OCI-LY1 (cell line): Measurements from ENCODE around the gene DCAF5.

Experiments used
- H2AFZ ChIP-seq: fragments of 200-600 bp; sonication (generic), shearing (Covaris generic); 2 replicates; pipeline ENCODE4 v1.6.0; 2014; ENCODE audit warnings: antibody characterized with exemption, mild to moderate bottlenecking, low read length
- H3F3A ChIP-seq: fragments of 200-600 bp; sonication (generic), shearing (Covaris generic); 2 replicates; pipeline ENCODE4 v1.6.0; 2014; ENCODE audit warnings: mild to moderate bottlenecking, antibody characterized with exemption, low read length, moderate library complexity; ENCODE audit not compliant: insufficient read depth
- H3K27ac ChIP-seq: fragments of 200-600 bp; sonication (generic); 2 replicates; pipeline ENCODE4 v1.5.1; 2014; ENCODE audit warnings: low read length, mixed run types, mild to moderate bottlenecking, low read depth; ENCODE audit not compliant: poor library complexity, severe bottlenecking
- H3K27me3 ChIP-seq: fragments of 200-600 bp; sonication (generic); 2 replicates; pipeline ENCODE4 v1.6.0; 2014; ENCODE audit warnings: antibody characterized with exemption, mild to moderate bottlenecking, low read length, moderate library complexity; ENCODE audit not compliant: insufficient read depth
- H3K36me3 ChIP-seq: fragments of 200-600 bp; sonication (generic); 2 replicates; pipeline ENCODE4 v1.6.1; 2014; ENCODE audit warnings: mild to moderate bottlenecking, antibody characterized with exemption, low read length, moderate library complexity, mixed read lengths; ENCODE audit not compliant: insufficient read depth
- H3K4me1 ChIP-seq: fragments of 200-600 bp; sonication (generic); 2 replicates; pipeline ENCODE4 v1.5.1; 2014; ENCODE audit warnings: mild to moderate bottlenecking, low read length, moderate library complexity; ENCODE audit not compliant: insufficient read depth, severe bottlenecking
- H3K4me2 ChIP-seq: fragments of 200-600 bp; sonication (generic), shearing (Covaris generic); 2 replicates; pipeline ENCODE4 v1.6.1; 2014; ENCODE audit warnings: low read length
- H3K4me3 ChIP-seq: fragments of 200-600 bp; sonication (generic); 2 replicates; pipeline ENCODE4 v1.5.1; 2014; ENCODE audit warnings: low read length, low read depth, mild to moderate bottlenecking, mixed read lengths; ENCODE audit not compliant: poor library complexity, severe bottlenecking
- H3K79me2 ChIP-seq: fragments of 200-600 bp; shearing (Covaris generic); 2 replicates; pipeline ENCODE4 v1.6.1; 2016; ENCODE audit warnings: mixed run types, low read length, mixed read lengths; ENCODE audit not compliant: insufficient read depth
- H3K9ac ChIP-seq: fragments of 200-600 bp; sonication (generic), shearing (Covaris generic); 2 replicates; pipeline ENCODE4 v1.6.1; 2014; ENCODE audit warnings: mild to moderate bottlenecking, low read length, mixed read lengths
- H3K9me2 ChIP-seq: fragments of 200-600 bp; sonication (generic), shearing (Covaris generic); 2 replicates; pipeline ENCODE4 v1.6.1; 2014; ENCODE audit warnings: low read depth, mild to moderate bottlenecking, low read length, mixed read lengths
- H3K9me3 ChIP-seq: fragments of 200-600 bp; shearing (Covaris generic); 2 replicates; pipeline ENCODE4 v1.6.1; 2014; ENCODE audit warnings: low read length, mixed read lengths
- H4K20me1 ChIP-seq: fragments of 200-600 bp; sonication (generic), shearing (Covaris generic); 2 replicates; pipeline ENCODE4 v1.6.0; 2016; ENCODE audit warnings: mild to moderate bottlenecking, low read length; ENCODE audit not compliant: insufficient read depth
- CTCF ChIP-seq: fragments of 200-600 bp; sonication (generic), shearing (Covaris generic); IDR thresholded peaks from 2 replicates; pipeline ENCODE4 v1.5.1; 2017; ENCODE audit warnings: mild to moderate bottlenecking, antibody characterized with exemption, low read length, moderate library complexity, mixed read lengths
- EZH2 ChIP-seq: fragments of 200-600 bp; sonication (generic), shearing (Covaris generic); IDR thresholded peaks from 2 replicates; pipeline ENCODE4 v1.8.0; 2017; ENCODE audit warnings: borderline replicate concordance, mixed run types, mild to moderate bottlenecking, antibody characterized with exemption, low read length, moderate library complexity, mixed read lengths

DCAF5 gene

GRCh38 chr14:69047255-69047654 lies 105.7 kb downstream of the DCAF5 start:
- H3K36me3 ChIP-seq: no peaks in the 10 kb centered on the region
- H3K9ac ChIP-seq: no peak overlapping the region
- H4K20me1 ChIP-seq: no peaks in the 10 kb centered on the region
- H3K9me3 ChIP-seq: no peaks in the 10 kb centered on the region
- no peaks in the 10 kb centered on the region for H3K9me2 ChIP-seq
- H3K4me1 ChIP-seq: peaks cover 11% of the 10 kb centered on the region
- no peak overlapping the region for H3K27ac ChIP-seq
- no peak overlapping the region for H2AFZ ChIP-seq
- no peaks in the 10 kb centered on the region for H3F3A ChIP-seq
- H3K27me3 ChIP-seq: no peaks in the 10 kb centered on the region
- H3K4me3 ChIP-seq: no peak overlapping the region
- no peak overlapping the region for H3K4me2 ChIP-seq
- TF ChIP-seq EZH2 (no peak), CTCF (no peak)
- no peaks in the 10 kb centered on the region for H3K79me2 ChIP-seq

- Histone ChIP-seq H2AFZ (no peak overlapping the region), H3K9ac (no peak overlapping the region), H3K27me3 (no peaks in the 10 kb centered on the region), H4K20me1 (no peaks in the 10 kb centered on the region), H3K36me3 (no peaks in the 10 kb centered on the region), H3K4me3 (no peak overlapping the region), H3F3A (no peaks in the 10 kb centered on the region), H3K4me1 (peaks cover 7% of the 10 kb centered on the region), H3K27ac (no peak overlapping the region), H3K9me2 (no peaks in the 10 kb centered on the region), H3K4me2 (no peak overlapping the region), H3K79me2 (no peaks in the 10 kb centered on the region), H3K9me3 (no peaks in the 10 kb centered on the region)
- TF ChIP-seq EZH2 (no peak), CTCF (no peak)
Measured at GRCh38 chr14:69046476-69046860, 106.5 kb downstream of the DCAF5 start.

- H3K27ac ChIP-seq: no peak overlapping the region
- no peaks in the 10 kb centered on the region for H3K9me2 ChIP-seq
- peaks cover 2% of the 10 kb centered on the region for H3K4me1 ChIP-seq
- H2AFZ ChIP-seq: no peak overlapping the region
- no peak overlapping the region for H3K4me3 ChIP-seq
- no peaks in the 10 kb centered on the region for H3K9me3 ChIP-seq
- no peak overlapping the region for H3K9ac ChIP-seq
- no peaks in the 10 kb centered on the region for H3F3A ChIP-seq
- no peak overlapping the region for H3K4me2 ChIP-seq
- H3K36me3 ChIP-seq: no peaks in the 10 kb centered on the region
- H3K27me3 ChIP-seq: no peaks in the 10 kb centered on the region
- no peaks in the 10 kb centered on the region for H3K79me2 ChIP-seq
- TF ChIP-seq EZH2: no peak
- no peak for TF ChIP-seq CTCF
- no peaks in the 10 kb centered on the region for H4K20me1 ChIP-seq
Measured at GRCh38 chr14:69045857-69046475, 107.0 kb downstream of the DCAF5 start.
